ENCODE results near the gene NPAT. TPM values are rescaled to one million over a fixed set of nuclear protein-coding genes. Genes with fewer than 3 reads are reported as not detected.

NPAT gene
- total RNA-seq, 2 donors from 2014 or later = 18.8 to 21.0 TPM

DNA sequence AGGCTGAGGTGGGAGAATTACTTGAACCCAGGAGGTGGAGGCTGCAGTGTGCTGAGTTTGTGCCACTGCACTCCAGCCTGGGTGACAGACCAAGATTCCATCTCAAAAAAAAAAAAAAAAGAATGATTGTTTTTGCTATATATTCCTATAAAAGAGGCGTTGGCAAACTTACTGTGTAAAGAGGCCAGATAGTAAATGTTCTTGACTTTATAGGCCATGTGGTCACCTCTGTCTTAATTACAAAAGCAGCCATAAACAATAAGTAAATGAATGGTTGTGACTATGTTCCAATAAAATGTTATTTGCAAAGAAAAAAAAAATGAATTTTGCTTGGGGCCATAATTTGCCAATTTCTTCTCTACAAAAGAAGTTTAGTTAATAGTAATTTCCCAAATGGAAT lies 12.8 kb upstream of the NPAT start:
- no peak overlapping the region for H3K4me3 ChIP-seq
- H3K9me3 ChIP-seq = no peaks in the 10 kb centered on the region
- ATAC-seq (ENCODE audit: insufficient number of reproducible peaks, low FRiP score, low read depth) = no peak
- no peaks in the 10 kb centered on the region for H3K27me3 ChIP-seq (replicated peaks; ENCODE audit: insufficient read depth)
- TF ChIP-seq, protein P1, sequence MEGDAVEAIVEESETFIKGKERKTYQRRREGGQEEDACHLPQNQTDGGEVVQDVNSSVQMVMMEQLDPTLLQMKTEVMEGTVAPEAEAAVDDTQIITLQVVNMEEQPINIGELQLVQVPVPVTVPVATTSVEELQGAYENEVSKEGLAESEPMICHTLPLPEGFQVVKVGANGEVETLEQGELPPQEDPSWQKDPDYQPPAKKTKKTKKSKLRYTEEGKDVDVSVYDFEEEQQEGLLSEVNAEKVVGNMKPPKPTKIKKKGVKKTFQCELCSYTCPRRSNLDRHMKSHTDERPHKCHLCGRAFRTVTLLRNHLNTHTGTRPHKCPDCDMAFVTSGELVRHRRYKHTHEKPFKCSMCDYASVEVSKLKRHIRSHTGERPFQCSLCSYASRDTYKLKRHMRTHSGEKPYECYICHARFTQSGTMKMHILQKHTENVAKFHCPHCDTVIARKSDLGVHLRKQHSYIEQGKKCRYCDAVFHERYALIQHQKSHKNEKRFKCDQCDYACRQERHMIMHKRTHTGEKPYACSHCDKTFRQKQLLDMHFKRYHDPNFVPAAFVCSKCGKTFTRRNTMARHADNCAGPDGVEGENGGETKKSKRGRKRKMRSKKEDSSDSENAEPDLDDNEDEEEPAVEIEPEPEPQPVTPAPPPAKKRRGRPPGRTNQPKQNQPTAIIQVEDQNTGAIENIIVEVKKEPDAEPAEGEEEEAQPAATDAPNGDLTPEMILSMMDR (IDR thresholded peaks at IDR 0.05) = no peak
- DNase-seq (ENCODE audit: low spot score) = no peak
- no peak overlapping the region for H3K27ac ChIP-seq
- peaks cover 0 to 3% of the 10 kb centered on the region in 2 donors for H3K4me1 ChIP-seq (ENCODE audit: control insufficient read depth in 1 of 2, low read depth in 2 of 2)
- peaks cover 19% of the 10 kb centered on the region for H3K36me3 ChIP-seq

DNA sequence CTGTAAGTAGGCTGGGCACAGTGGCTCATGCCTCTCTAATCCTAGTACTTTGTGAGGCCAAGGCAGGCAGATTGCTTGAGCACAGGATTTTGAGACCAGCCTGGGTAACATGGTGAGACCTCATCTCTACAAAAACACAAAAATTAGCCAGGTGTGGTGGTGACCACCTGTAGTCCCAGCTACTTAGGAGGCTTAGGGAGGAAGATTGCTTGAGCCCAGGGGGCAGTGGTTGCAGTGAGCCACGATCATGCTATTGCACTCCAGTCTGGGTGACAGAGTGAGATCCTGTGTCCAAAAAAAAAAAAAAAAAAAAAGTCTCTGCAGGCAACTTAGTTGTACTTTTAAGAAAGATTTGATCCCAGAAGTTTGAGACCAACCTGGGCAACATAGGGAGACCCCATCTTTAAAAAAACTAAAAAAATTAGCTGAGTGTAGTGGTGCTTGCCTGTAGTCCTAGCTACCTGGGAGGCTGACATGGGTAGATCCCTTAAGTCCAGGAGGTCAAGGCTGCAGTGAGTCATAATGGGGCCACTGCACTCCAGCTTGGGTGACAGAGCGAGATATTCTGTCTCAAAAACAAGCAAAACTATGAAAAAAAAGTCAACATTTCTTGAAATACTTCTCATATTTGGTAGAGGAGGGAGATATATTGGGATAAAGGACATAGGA lies 11.0 kb upstream of the NPAT start:
- ATAC-seq (ENCODE audit: insufficient number of reproducible peaks, low FRiP score, low read depth) = no peak
- H3K27me3 ChIP-seq (replicated peaks; ENCODE audit: insufficient read depth) = no peaks in the 10 kb centered on the region
- TF ChIP-seq, protein P1 (IDR thresholded peaks at IDR 0.05) = no peak
- no peak for DNase-seq (ENCODE audit: low spot score)
- peaks cover 27% of the 10 kb centered on the region for H3K36me3 ChIP-seq
- no peak overlapping the region for H3K4me3 ChIP-seq
- no peak overlapping the region for H3K27ac ChIP-seq
- H3K9me3 ChIP-seq = no peaks in the 10 kb centered on the region
- H3K4me1 ChIP-seq (ENCODE audit: control insufficient read depth in 1 of 2, low read depth in 2 of 2) = peaks cover 0 to 3% of the 10 kb centered on the region in 2 donors

DNA sequence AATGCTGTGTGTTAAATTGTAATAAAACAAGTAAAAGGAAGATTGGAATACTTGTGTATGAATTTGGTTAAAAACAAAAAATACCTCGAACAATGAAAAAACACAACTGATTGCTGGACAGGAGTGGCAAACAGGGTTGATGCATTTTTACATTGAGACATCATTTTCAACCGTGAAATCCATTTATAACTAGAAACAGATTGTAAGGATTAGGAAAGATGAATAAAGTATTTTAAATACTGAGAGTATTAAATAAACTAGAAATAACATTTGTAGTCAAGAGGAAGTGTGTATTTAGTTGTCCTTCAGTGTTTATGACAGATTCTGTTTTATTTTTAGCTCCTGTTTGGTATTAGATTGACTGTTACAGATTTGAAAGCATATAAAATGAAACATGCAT lies 5.8 kb upstream of the NPAT start:
- no peaks in the 10 kb centered on the region for H3K9me3 ChIP-seq
- peaks cover 12 to 20% of the 10 kb centered on the region in 2 donors for H3K4me1 ChIP-seq (ENCODE audit: control insufficient read depth in 1 of 2, low read depth in 2 of 2)
- H3K36me3 ChIP-seq = peaks cover 26% of the 10 kb centered on the region
- H3K27me3 ChIP-seq (replicated peaks; ENCODE audit: insufficient read depth) = no peaks in the 10 kb centered on the region
- TF ChIP-seq, protein P1 (IDR thresholded peaks at IDR 0.05) = no peak
- H3K4me3 ChIP-seq = no peak overlapping the region
- H3K27ac ChIP-seq = no peak overlapping the region
- DNase-seq (ENCODE audit: low spot score) (no peak), ATAC-seq (ENCODE audit: insufficient number of reproducible peaks, low FRiP score, low read depth) (no peak)

DNA sequence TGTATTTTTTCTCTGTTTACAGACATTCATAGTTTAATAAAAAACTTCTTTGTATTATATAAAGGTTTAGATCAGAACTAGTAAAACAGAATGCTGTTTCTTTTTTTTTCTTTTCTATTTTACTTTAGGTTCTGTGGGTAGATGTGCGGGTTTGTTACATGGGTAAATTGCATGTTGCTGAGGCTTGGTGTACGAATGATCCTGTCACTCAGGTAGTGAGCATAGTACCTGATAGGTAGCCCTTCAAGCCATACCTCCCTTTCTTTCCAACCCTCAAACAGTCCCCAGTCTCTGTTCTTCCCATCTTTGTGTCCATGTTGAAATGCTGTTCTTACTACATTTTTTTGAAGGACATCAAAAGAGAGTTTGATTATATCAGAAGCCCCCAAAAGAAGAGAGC lies 3.6 kb upstream of the NPAT start:
- DNase-seq (ENCODE audit: low spot score) (no peak), ATAC-seq (ENCODE audit: insufficient number of reproducible peaks, low FRiP score, low read depth) (no peak)
- Histone ChIP-seq H3K4me3 (no peak overlapping the region), H3K4me1 (ENCODE audit: control insufficient read depth in 1 of 2, low read depth in 2 of 2) (peaks cover 13 to 25% of the 10 kb centered on the region in 2 donors), H3K36me3 (peaks cover 17% of the 10 kb centered on the region), H3K27me3 (replicated peaks; ENCODE audit: insufficient read depth) (no peaks in the 10 kb centered on the region), H3K9me3 (no peaks in the 10 kb centered on the region), H3K27ac (no peak overlapping the region)
- TF ChIP-seq, protein P1 (IDR thresholded peaks at IDR 0.05) = no peak

DNA sequence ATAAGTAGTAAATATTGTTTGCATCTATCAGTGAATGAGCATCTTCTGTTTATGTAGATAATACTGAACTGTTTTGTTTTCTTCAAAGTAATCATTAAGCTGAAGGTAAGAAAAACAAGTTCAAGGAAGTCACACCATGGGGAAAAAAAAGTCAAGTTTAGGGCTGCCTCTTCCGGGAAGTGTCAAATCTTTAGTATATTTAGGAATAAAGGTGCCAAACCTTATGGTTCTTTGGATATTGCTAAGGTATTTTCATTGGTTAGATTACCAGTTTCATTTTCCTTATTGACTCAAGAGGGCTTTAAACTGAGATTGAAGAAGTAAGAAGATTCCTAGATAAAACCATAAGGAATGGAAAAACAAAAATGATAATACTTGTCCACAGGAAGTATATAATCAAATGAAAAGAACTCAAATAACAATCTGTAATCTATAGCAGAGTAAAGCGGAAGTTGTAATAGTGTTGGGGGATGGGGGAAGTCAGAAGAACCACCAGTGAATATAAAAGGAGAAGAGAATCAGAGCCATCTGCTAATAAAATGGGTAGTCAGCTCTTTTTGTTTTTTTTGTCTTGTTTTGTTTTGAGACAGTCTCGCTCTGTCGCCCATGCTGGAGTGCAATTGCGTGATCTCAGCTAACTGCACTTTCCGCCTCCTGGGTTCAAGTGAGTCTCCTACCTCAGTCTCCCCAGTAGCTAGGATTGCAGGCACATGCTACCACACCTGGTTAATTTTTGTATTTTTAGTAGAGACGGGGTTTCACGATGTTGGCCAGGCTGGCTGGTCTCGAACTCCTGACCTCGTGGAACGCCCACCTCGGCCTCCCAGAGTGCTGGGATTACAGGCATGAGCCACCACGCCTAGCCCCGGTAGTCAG lies 2.7 kb upstream of the NPAT start:
- TF ChIP-seq, protein P1 (IDR thresholded peaks at IDR 0.05) = no peak
- peak overlapping the region in 1 of 2 donors; percentile 95 for H3K27ac ChIP-seq
- ATAC-seq (ENCODE audit: insufficient number of reproducible peaks, low FRiP score, low read depth) = no peak
- H3K4me3 ChIP-seq = peak overlapping the region; percentile 88
- H3K27me3 ChIP-seq (replicated peaks; ENCODE audit: insufficient read depth) = no peaks in the 10 kb centered on the region
- H3K36me3 ChIP-seq = peaks cover 8% of the 10 kb centered on the region
- H3K4me1 ChIP-seq (ENCODE audit: control insufficient read depth in 1 of 2, low read depth in 2 of 2) = peaks cover 21 to 34% of the 10 kb centered on the region in 2 donors
- no peak for DNase-seq (ENCODE audit: low spot score)
- no peaks in the 10 kb centered on the region for H3K9me3 ChIP-seq
